Endothelial cell of umbilical vein (primary cell): ENCODE results near the gene PINK1. TPM values are rescaled to one million over a fixed set of nuclear protein-coding genes. Genes with fewer than 3 reads are reported as not detected.

Source experiments
- BruUV-seq: library from RNA; stranded (reverse); fragments of 400-500 nt; replicated peaks from 2 replicates; lab custom pipeline; 2021; lab: Mats Ljungman, UMichigan
- CTCF ChIA-PET: fragments of 300-600, 350-600 bp; sonication (Branson Sonifier 250); formaldehyde crosslinking; loops from one replicate; lab custom pipeline; 2021; ENCODE audit warnings: antibody characterized with exemption, inconsistent platforms; lab: Charles Lee
- POLR2A ChIA-PET: fragments of 300-600, 350-600 bp; sonication (Branson Sonifier 250); formaldehyde crosslinking; loops from one replicate; lab custom pipeline; 2021; ENCODE audit warnings: antibody characterized with exemption, inconsistent platforms; lab: Charles Lee
- DNase-seq: peaks from one replicate; pipeline ENCODE4 v3.0.0-alpha.2; 2011; ENCODE audit warnings: low read depth, low spot score
- FAIRE-seq: peaks from 2 replicates; lab custom pipeline; 2011; peaks lifted over from hg19 to GRCh38; lab: Jason Lieb, UNC
- H2AFZ ChIP-seq: 2 replicates; pipeline ENCODE4 v1.6.0; 2012; ENCODE audit warnings: low read depth, low read length, control low read depth, inconsistent platforms
- H3K27ac ChIP-seq: 2 replicates; pipeline ENCODE4 v1.5.1; 2011; ENCODE audit warnings: low read depth, mild to moderate bottlenecking, control low read depth, low read length, moderate library complexity; ENCODE audit not compliant: insufficient read depth
- H3K27me3 ChIP-seq, 2 experiments: 2 replicates each; pipeline versions ENCODE4 v1.6.0 to v1.6.1; 2011; ENCODE audit warnings: low read length in 2 of 2, mixed read lengths in 1 of 2; ENCODE audit not compliant: control insufficient read depth in 2 of 2, insufficient read depth in 2 of 2
- H3K36me3 ChIP-seq, 2 experiments: 2 replicates in 1 of 2; 3 replicates in 1 of 2; pipeline ENCODE4 v1.5.1; 2011; ENCODE audit warnings: low read length in 2 of 2, mild to moderate bottlenecking in 1 of 2, moderate library complexity in 1 of 2; ENCODE audit not compliant: control insufficient read depth in 2 of 2, insufficient read depth in 2 of 2; ENCODE audit errors: extremely low read depth in 1 of 2
- H3K4me1 ChIP-seq: 3 replicates; pipeline ENCODE4 v1.5.1; 2011; ENCODE audit warnings: mild to moderate bottlenecking, low read length; ENCODE audit not compliant: control insufficient read depth, insufficient read depth; ENCODE audit errors: extremely low read depth
- H3K4me2 ChIP-seq: 2 replicates; pipeline ENCODE4 v1.6.1; 2011; ENCODE audit warnings: low read length, control low read depth, mixed read lengths; ENCODE audit not compliant: insufficient read depth
- H3K4me3 ChIP-seq, 3 experiments: fragments of 200-600 bp in 1 of 3; sonication (generic), shearing (Covaris generic) in 1 of 3; replicated peaks in 1 of 3; 2 replicates each; pipeline ENCODE4 v1.5.1; 2011 to 2016; ENCODE audit warnings: control low read depth in 3 of 3, low read length in 3 of 3, mild to moderate bottlenecking in 2 of 3, inconsistent platforms in 1 of 3, low read depth in 1 of 3, moderate library complexity in 1 of 3; ENCODE audit not compliant: insufficient read depth in 1 of 3
- H3K79me2 ChIP-seq: 2 replicates; pipeline ENCODE4 v1.6.0; 2012; ENCODE audit warnings: low read length, inconsistent platforms; ENCODE audit not compliant: control insufficient read depth, insufficient read depth
- H3K9ac ChIP-seq: replicated peaks from 2 replicates; pipeline ENCODE3; 2011; ENCODE audit warnings: low read length, control low read depth; ENCODE audit not compliant: insufficient read depth; ENCODE audit errors: extremely low read depth
- H3K9me1 ChIP-seq: replicated peaks from 3 replicates; pipeline ENCODE4 v1.6.0; 2011; ENCODE audit warnings: mild to moderate bottlenecking, low read length; ENCODE audit not compliant: control insufficient read depth, insufficient read depth; ENCODE audit errors: extremely low read depth
- H3K9me3 ChIP-seq: replicated peaks from 2 replicates; pipeline ENCODE4 v1.5.1; 2012; ENCODE audit warnings: low read length, inconsistent platforms; ENCODE audit not compliant: control insufficient read depth, insufficient read depth
- H4K20me1 ChIP-seq: replicated peaks from 2 replicates; pipeline ENCODE3; 2011; ENCODE audit warnings: mild to moderate bottlenecking, low read length; ENCODE audit not compliant: control insufficient read depth, insufficient read depth; ENCODE audit errors: extremely low read depth
- CTCF ChIP-seq, 2 donors: IDR thresholded peaks; 1 replicate in 1 of 2; 2 replicates in 1 of 2; pipeline ENCODE4 v1.5.1; 2011; ENCODE audit warnings: low read length in 2 of 2, mild to moderate bottlenecking in 2 of 2, moderate library complexity in 2 of 2, control low read depth in 1 of 2, inconsistent platforms in 1 of 2, low read depth in 1 of 2; ENCODE audit not compliant: insufficient read depth in 1 of 2; ENCODE audit errors: extremely low read depth in 1 of 2
- EZH2 ChIP-seq: IDR thresholded peaks from 2 replicates; pipeline ENCODE4 v1.6.1; 2012; ENCODE audit warnings: borderline replicate concordance, low read depth, mild to moderate bottlenecking, moderate library complexity, low read length, inconsistent platforms; ENCODE audit not compliant: severe bottlenecking
- FOS ChIP-seq: IDR thresholded peaks from 2 replicates; pipeline ENCODE4 v1.6.1; 2011; ENCODE audit warnings: mild to moderate bottlenecking, low read length, moderate library complexity, borderline replicate concordance; ENCODE audit not compliant: insufficient read depth
- GATA2 ChIP-seq: IDR thresholded peaks from 2 replicates; pipeline ENCODE4 v1.7.0; 2011; ENCODE audit warnings: low read depth, mild to moderate bottlenecking, moderate library complexity, mixed read lengths, low read length; ENCODE audit not compliant: insufficient read length, insufficient read depth
- JUN ChIP-seq: IDR thresholded peaks from 2 replicates; pipeline ENCODE4 v1.6.1; 2011; ENCODE audit warnings: borderline replicate concordance, low read depth; ENCODE audit not compliant: insufficient read length, insufficient read depth
- MAX ChIP-seq: IDR thresholded peaks from 2 replicates; pipeline ENCODE4 v1.6.1; 2011; ENCODE audit not compliant: insufficient read depth, insufficient read length
- MYC ChIP-seq: IDR thresholded peaks from one replicate; pipeline ENCODE4 v1.6.1; 2011; ENCODE audit warnings: mild to moderate bottlenecking, low read depth, low read length
- POLR2A ChIP-seq: IDR thresholded peaks from 2 replicates; pipeline ENCODE4 v1.6.1; 2012; ENCODE audit warnings: low read depth, mild to moderate bottlenecking, control low read depth, low read length
- POLR2AphosphoS5 ChIP-seq: IDR thresholded peaks from 2 replicates; pipeline ENCODE4 v1.6.1; 2012; ENCODE audit warnings: low read depth, mild to moderate bottlenecking, control low read depth, low read length, moderate library complexity; ENCODE audit not compliant: insufficient read depth
- dilution Hi-C: fragments of 300-500 bp; cut with MboI; formaldehyde crosslinking; loops from one replicate; pipeline ENCODE4 v1.15.0; 2019; ENCODE audit warnings: low sequenced_read_pairs; ENCODE audit not compliant: extremely low pct_ligation_motif_present
- intact Hi-C: fragments of 100-400 bp; cut with micrococcal nuclease; formaldehyde crosslinking; loops from one replicate; pipeline ENCODE4 v1.10.0; 2022
- polyA plus RNA-seq, 4 experiments: library from polyadenylated mRNA; depleted of rRNA in 3 of 4; stranded (reverse) in 3 of 4; unstranded in 1 of 4; fragments of >200 nt; gene quantifications; 2 replicates each; pipeline versions ENCODE4 v1.2.1 to v1.2.3, GENCODE V29; 2011 to 2012; ENCODE audit warnings: missing spikeins in 1 of 4
- total RNA-seq: library from RNA; stranded (reverse); gene quantifications from 2 replicates; pipeline ENCODE4 v1.2.3, GENCODE V29; 2021

PINK1 gene
- total and polyA plus RNA-seq, 2 donors (not counting 3 experiments of a cell fraction or from before 2014, with no cell fraction given): 27.3 to 27.9 TPM

- BruUV-seq: no TSS peak
- ChIA-PET POLR2A (no interaction called here), CTCF (interaction anchor here (1.0 to 1.1 kb wide), 2 partner anchors 13 to 18 kb away, joined by 3 read pairs; no protein-coding TSS in a partner anchor)
- H2AFZ ChIP-seq: no peak overlapping the region
- no peak for FAIRE-seq
- DNase-seq: no peak
- H3K27ac ChIP-seq: no peak overlapping the region
- intact Hi-C loops: no loop called here
- no peaks in the 10 kb centered on the region for H3K27me3 ChIP-seq
- peaks cover 7% of the 10 kb centered on the region for H3K4me1 ChIP-seq
- no peaks in the 10 kb centered on the region for H3K9me1 ChIP-seq
- no peak overlapping the region for H3K4me2 ChIP-seq
- H3K79me2 ChIP-seq: no peaks in the 10 kb centered on the region
- H3K36me3 ChIP-seq: no peaks in the 10 kb centered on the region
- H3K9me3 ChIP-seq: no peaks in the 10 kb centered on the region
- no peak overlapping the region for H3K9ac ChIP-seq
- no peak for TF ChIP-seq MAX
- TF ChIP-seq POLR2AphosphoS5: no peak
- no peak for TF ChIP-seq FOS
- TF ChIP-seq GATA2: no peak
- TF ChIP-seq CTCF (IDR thresholded peaks at IDR 0.05; ENCODE audit: extremely low read depth in 1 of 2, insufficient read depth in 1 of 2, low read depth in 1 of 2, low read length in 2 of 2): no peak
- TF ChIP-seq POLR2A: no peak
- TF ChIP-seq JUN: no peak
- no peak for TF ChIP-seq EZH2
- TF ChIP-seq MYC: no peak
- dilution Hi-C loops: no loop called here
- H3K4me3 ChIP-seq: no peak overlapping the region
- H4K20me1 ChIP-seq: no peaks in the 10 kb centered on the region
Measured at GRCh38 chr1:20684050-20684620, 50.9 kb downstream of the PINK1 start.
